K562 (cell line): ENCODE data around the gene ITSN1. TPM values are rescaled to one million over a fixed set of nuclear protein-coding genes. Genes with fewer than 3 reads are reported as not detected.

ENCODE experiments used
- ATAC-seq: fragments of 200-7000 bp; cut with Tn5 transposase; 3 replicates; pipeline ENCODE4 v1.9.1; 2020; ENCODE audit warnings: moderate library complexity
- BruUV-seq: library from RNA; stranded (reverse); fragments of 400-500 nt; replicated peaks from 2 replicates; lab custom pipeline; 2021; lab: Mats Ljungman, UMichigan
- CTCF ChIA-PET: fragments of 300-600 bp; formaldehyde crosslinking; extraction: SDS; loops from one replicate; lab custom pipeline; 2021; ENCODE audit warnings: low intra/inter-chr PET ratio; lab: Yijun Ruan, JAX
- POLR2A ChIA-PET: fragments of 300-600, 350-650 bp; sonication (Branson Sonifier 250); formaldehyde crosslinking; extraction: SDS; loops from one replicate; lab custom pipeline; 2021; ENCODE audit warnings: antibody characterized with exemption, inconsistent platforms; lab: Yijun Ruan, JAX
- DNase-seq, 4 experiments: peaks; one replicate each; pipeline versions ENCODE4 v3.0.0 to v3.0.0-alpha.2; 2011 to 2018; ENCODE audit warnings: low spot score in 3 of 4, mixed read lengths in 3 of 4; ENCODE audit errors: extremely low read depth in 1 of 4
- FAIRE-seq: peaks from 2 replicates; lab custom pipeline; 2011; peaks lifted over from hg19 to GRCh38; lab: Jason Lieb, UNC
- H2AFZ ChIP-seq: 2 replicates; pipeline ENCODE4 v1.6.0; 2011; ENCODE audit warnings: low read depth, low read length, control low read depth, inconsistent platforms
- H3K27ac ChIP-seq: fragments of 200-600 bp; 3 replicates; pipeline ENCODE4 v1.8.0; 2011; ENCODE audit warnings: low read depth, mild to moderate bottlenecking, control low read depth, inconsistent platforms, low read length, moderate library complexity, mixed read lengths; ENCODE audit errors: extremely low read depth
- H3K27me3 ChIP-seq, 2 experiments: fragments of 300-600 bp in 1 of 2; 2 replicates in 1 of 2; 3 replicates in 1 of 2; pipeline versions ENCODE4 v1.6.0 to v1.8.0; 2011; ENCODE audit warnings: inconsistent platforms in 2 of 2, low read length in 2 of 2, mild to moderate bottlenecking in 1 of 2, mixed read lengths in 1 of 2, moderate library complexity in 1 of 2; ENCODE audit not compliant: control insufficient read depth in 2 of 2, insufficient read depth in 2 of 2
- H3K36me3 ChIP-seq: fragments of 300-600 bp; 3 replicates; pipeline ENCODE4 v1.8.0; 2011; ENCODE audit warnings: mild to moderate bottlenecking, low read length, inconsistent platforms; ENCODE audit not compliant: control insufficient read depth, insufficient read depth
- H3K4me1 ChIP-seq, 2 experiments: fragments of 200-600 bp in 1 of 2; replicated peaks in 1 of 2; 2 replicates in 1 of 2; 3 replicates in 1 of 2; pipeline versions ENCODE4 v1.5.1 to v1.8.0; 2011; ENCODE audit warnings: inconsistent platforms in 2 of 2, low read length in 2 of 2, mild to moderate bottlenecking in 1 of 2, mixed read lengths in 1 of 2, moderate library complexity in 1 of 2; ENCODE audit not compliant: control insufficient read depth in 2 of 2, insufficient read depth in 2 of 2
- H3K4me2 ChIP-seq: 2 replicates; pipeline ENCODE4 v1.6.1; 2011; ENCODE audit warnings: low read length, control low read depth, inconsistent platforms, mixed read lengths; ENCODE audit not compliant: insufficient read depth
- H3K4me3 ChIP-seq: fragments of 200-600 bp; sonication (generic), shearing (Covaris generic); 2 replicates; pipeline ENCODE4 v1.5.1; 2016; ENCODE audit warnings: control low read depth, inconsistent platforms
- H3K79me2 ChIP-seq: fragments of 200-600 bp; 3 replicates; pipeline ENCODE4 v1.8.0; 2011; ENCODE audit warnings: low read length, inconsistent platforms; ENCODE audit not compliant: control insufficient read depth, insufficient read depth
- H3K9ac ChIP-seq, 2 experiments: 2 replicates each; pipeline versions ENCODE4 v1.6.0 to v1.6.1; 2011; ENCODE audit warnings: low read depth in 2 of 2, low read length in 2 of 2, control low read depth in 1 of 2, inconsistent platforms in 1 of 2, mild to moderate bottlenecking in 1 of 2, mixed read lengths in 1 of 2; ENCODE audit not compliant: insufficient read depth in 1 of 2
- H3K9me1 ChIP-seq: one replicate; pipeline ENCODE4 v1.6.0; 2011; ENCODE audit warnings: inconsistent platforms, mild to moderate bottlenecking, low read length, moderate library complexity; ENCODE audit not compliant: control insufficient read depth, insufficient read depth
- H3K9me3 ChIP-seq: replicated peaks from 2 replicates; pipeline ENCODE4 v1.5.1; 2011; ENCODE audit warnings: low read depth, low read length, inconsistent platforms; ENCODE audit not compliant: control insufficient read depth, insufficient read depth
- H4K20me1 ChIP-seq: replicated peaks from 2 replicates; pipeline ENCODE4 v1.6.1; 2011; ENCODE audit warnings: low read length, inconsistent platforms, mixed read lengths; ENCODE audit not compliant: control insufficient read depth, insufficient read depth
- ARID2 ChIP-seq: fragments of 450-650 bp; IDR thresholded peaks from 2 replicates; pipeline ENCODE4 v1.6.1; 2017; ENCODE audit warnings: antibody characterized with exemption, mild to moderate bottlenecking
- HDGF ChIP-seq: fragments of 450-650 bp; IDR thresholded peaks from 2 replicates; pipeline ENCODE4 v1.6.1; 2016
- HLTF ChIP-seq: fragments of 450-650 bp; IDR thresholded peaks from 2 replicates; pipeline ENCODE4 v1.6.1; 2016
- PHB ChIP-seq: fragments of 250-450 bp; sonication (Bioruptor Pico); IDR thresholded peaks from 2 replicates; pipeline ENCODE4 v1.5.0; 2021
- POLR2H ChIP-seq: IDR thresholded peaks from 2 replicates; pipeline ENCODE4 v1.6.1; 2016; ENCODE audit warnings: missing genetic modification characterization, low read depth, mild to moderate bottlenecking, control low read depth, missing compliant biosample characterization, moderate library complexity
- RCOR1 ChIP-seq, 2 experiments: IDR thresholded peaks; 2 replicates each; pipeline ENCODE4 v1.6.1; 2012; ENCODE audit warnings: low read depth in 2 of 2, low read length in 2 of 2, borderline replicate concordance in 1 of 2, improper control_type of control experiment in 1 of 2
- SIN3B ChIP-seq: fragments of 450-650 bp; IDR thresholded peaks from 2 replicates; pipeline ENCODE4 v1.6.1; 2017; ENCODE audit warnings: low read depth, mild to moderate bottlenecking, moderate library complexity
- ZNF133 ChIP-seq: fragments of 250-450 bp; sonication (Bioruptor Pico); IDR thresholded peaks from 2 replicates; pipeline ENCODE4 v1.4.0; 2020; ENCODE audit warnings: mild to moderate bottlenecking
- ZNF174 ChIP-seq: fragments of 250-450 bp; sonication (Bioruptor Pico); IDR thresholded peaks from 2 replicates; pipeline ENCODE4 v1.4.0; 2020; ENCODE audit warnings: mild to moderate bottlenecking
- WGBS: fragments of 100-300 bp; shearing (Covaris generic); methylation state at CpG from one replicate; pipeline ENCODE4 v1.1.6; 2016; ENCODE audit warnings: low coverage, mixed read lengths; ENCODE audit not compliant: insufficient coverage; ENCODE audit errors: missing lambda C conversion rate; 5-methylcytosine and 5-hydroxymethylcytosine counted together
- in situ Hi-C: fragments of 300-500 bp; cut with MboI; formaldehyde crosslinking; loops from 4 replicates; pipeline ENCODE4 v1.15.0; 2018; ENCODE audit warnings: inconsistent platforms, mixed read lengths
- intact Hi-C: fragments of 100-400 bp; cut with micrococcal nuclease; formaldehyde crosslinking; loops from 2 replicates; pipeline ENCODE4 v1.14.2; 2022
- polyA plus RNA-seq, 8 experiments: library from polyadenylated mRNA; depleted of rRNA in 4 of 8; stranded (reverse) in 5 of 8; unstranded in 3 of 8; fragments of >200 nt; fragmentation: Nextera tagmentation in 2 of 8; fragmentation: Illumina TruSeq in 1 of 8; extraction: Ambion mirVana in 2 of 8; extraction: Trizol in 1 of 8; gene quantifications; 2 replicates each; pipeline versions ENCODE4 v1.2.1 to v1.2.3, GENCODE V29; 2011 to 2014; ENCODE audit warnings: inconsistent platforms in 1 of 8, missing spikeins in 1 of 8
- total RNA-seq, 7 experiments: library from RNA; depleted of rRNA in 6 of 7; stranded (reverse); fragments of >200 nt in 6 of 7; fragmentation: Illumina TruSeq in 2 of 7; extraction: Trizol in 2 of 7; gene quantifications; 2 replicates each; pipeline versions ENCODE4 v1.2.1 to v1.2.3, GENCODE V29; 2011 to 2021; ENCODE audit warnings: low replicate concordance in 1 of 7
- TF ChIP-seq, protein P1 (sequence below): fragments of 250-450 bp; sonication (Bioruptor Pico); IDR thresholded peaks from 2 replicates; pipeline ENCODE4 v1.5.0; 2021
- TF ChIP-seq, protein P2 (sequence below): fragments of 250-450 bp; sonication (Bioruptor Pico); IDR thresholded peaks from 2 replicates; pipeline ENCODE4 v1.8.0; 2021; ENCODE audit warnings: moderate library complexity, mild to moderate bottlenecking, inconsistent platforms
- TF ChIP-seq, protein P3 (sequence below): fragments of 450-650 bp; IDR thresholded peaks from 2 replicates; pipeline ENCODE4 v1.6.1; 2018; ENCODE audit warnings: mild to moderate bottlenecking, low read depth; ENCODE audit not compliant: partially characterized antibody

Gene ITSN1
- total and polyA plus RNA-seq, 9 of the 15 experiments (the other 6 are each of a cell fraction or from before 2014, with no cell fraction given) = 1.1 to 12.6 (median 4.8) TPM

DNA sequence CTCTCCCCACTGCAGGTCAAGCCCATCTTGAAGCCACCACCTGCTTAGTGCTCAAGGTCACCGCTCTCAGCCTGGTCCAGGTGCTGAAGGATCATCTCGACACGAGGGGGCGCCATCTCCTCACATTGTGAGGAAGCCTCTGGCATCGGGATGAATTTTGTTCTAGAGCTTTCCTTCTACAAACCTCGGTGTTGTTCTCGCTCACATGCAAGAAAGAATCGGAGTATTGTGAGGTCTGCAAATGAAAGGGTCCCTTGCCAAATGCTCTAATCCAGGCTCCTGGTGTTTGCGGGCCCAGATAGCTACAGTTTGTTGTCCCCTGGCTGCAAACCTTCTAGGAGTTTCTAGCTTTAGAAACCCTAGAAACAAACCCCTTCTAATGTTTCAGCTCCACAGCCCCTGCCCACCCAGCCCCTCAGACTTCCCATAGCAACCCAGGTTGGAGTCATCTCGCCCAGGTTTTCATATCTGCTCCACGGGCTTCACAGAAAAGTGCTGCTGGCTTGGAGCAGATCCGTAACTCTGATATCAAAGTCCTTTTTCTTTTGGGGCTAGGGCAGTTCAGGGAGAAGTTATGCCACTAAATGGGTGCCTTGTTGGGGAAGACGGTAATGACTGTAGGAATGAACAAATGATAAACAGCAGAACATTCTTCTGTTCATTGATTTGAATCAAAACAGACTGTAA, 281.9 kb downstream of the ITSN1 start (continued):
- TF ChIP-seq, protein P1, sequence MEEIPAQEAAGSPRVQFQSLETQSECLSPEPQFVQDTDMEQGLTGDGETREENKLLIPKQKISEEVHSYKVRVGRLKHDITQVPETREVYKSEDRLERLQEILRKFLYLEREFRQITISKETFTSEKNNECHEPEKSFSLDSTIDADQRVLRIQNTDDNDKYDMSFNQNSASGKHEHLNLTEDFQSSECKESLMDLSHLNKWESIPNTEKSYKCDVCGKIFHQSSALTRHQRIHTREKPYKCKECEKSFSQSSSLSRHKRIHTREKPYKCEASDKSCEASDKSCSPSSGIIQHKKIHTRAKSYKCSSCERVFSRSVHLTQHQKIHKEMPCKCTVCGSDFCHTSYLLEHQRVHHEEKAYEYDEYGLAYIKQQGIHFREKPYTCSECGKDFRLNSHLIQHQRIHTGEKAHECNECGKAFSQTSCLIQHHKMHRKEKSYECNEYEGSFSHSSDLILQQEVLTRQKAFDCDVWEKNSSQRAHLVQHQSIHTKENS (CRISPR knock-in tag) = no peak

DNA sequence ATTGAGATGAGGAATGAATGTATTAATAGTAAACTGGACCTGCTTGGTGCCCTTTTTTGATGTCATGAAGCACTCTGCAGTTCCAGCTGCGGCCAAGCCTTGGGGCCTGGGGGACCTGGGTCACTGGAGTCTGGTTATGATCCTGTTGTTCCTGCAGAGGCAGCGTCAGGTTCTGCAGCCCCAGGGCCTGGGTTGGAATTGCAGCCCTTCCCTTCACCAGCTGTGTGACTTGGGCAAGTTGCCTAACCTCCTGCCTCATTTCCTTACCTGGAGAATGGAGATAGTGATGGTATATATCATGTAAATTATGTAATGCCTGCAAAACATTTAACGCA, 282.4 kb downstream of the ITSN1 start:
- Histone ChIP-seq H2AFZ (peak overlapping the region; percentile 72; the same call in 1 of the 2 replicates), H3K9ac (no peak overlapping the region), H3K79me2 (no peaks in the 10 kb centered on the region), H3K4me1 (peaks cover 0 to 3% of the 10 kb centered on the region in 2 experiments; a peak in 1 of 5 replicates), H4K20me1 (no peaks in the 10 kb centered on the region), H3K27ac (no peak overlapping the region), H3K4me2 (no peak overlapping the region), H3K27me3 (peaks cover 0 to 6% of the 10 kb centered on the region in 2 experiments; a peak in 1 of 5 replicates), H3K36me3 (no peaks in the 10 kb centered on the region), H3K4me3 (no peak overlapping the region), H3K9me1 (no peaks in the 10 kb centered on the region), H3K9me3 (no peaks in the 10 kb centered on the region)
- BruUV-seq = no TSS peak
- TF ChIP-seq, protein P2, sequence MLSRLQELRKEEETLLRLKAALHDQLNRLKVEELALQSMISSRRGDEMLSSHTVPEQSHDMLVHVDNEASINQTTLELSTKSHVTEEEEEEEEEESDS = no peak
- TF ChIP-seq POLR2H (tag) (no peak), PHB (CRISPR knock-in tag) (no peak), ZNF133 (no peak), ZNF174 (no peak), HLTF (no peak), ARID2 (no peak), RCOR1 (IDR thresholded peaks at IDR 0.05; ENCODE audit: borderline replicate concordance in 1 of 2, low read depth in 2 of 2, low read length in 2 of 2) (no peak), HDGF (no peak), SIN3B (no peak)
- TF ChIP-seq, protein P3, sequence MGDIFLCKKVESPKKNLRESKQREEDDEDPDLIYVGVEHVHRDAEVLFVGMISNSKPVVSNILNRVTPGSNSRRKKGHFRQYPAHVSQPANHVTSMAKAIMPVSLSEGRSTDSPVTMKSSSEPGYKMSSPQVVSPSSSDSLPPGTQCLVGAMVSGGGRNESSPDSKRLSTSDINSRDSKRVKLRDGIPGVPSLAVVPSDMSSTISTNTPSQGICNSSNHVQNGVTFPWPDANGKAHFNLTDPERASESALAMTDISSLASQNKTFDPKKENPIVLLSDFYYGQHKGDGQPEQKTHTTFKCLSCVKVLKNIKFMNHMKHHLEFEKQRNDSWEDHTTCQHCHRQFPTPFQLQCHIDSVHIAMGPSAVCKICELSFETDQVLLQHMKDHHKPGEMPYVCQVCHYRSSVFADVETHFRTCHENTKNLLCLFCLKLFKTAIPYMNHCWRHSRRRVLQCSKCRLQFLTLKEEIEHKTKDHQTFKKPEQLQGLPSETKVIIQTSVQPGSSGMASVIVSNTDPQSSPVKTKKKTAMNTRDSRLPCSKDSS = no peak
- intact Hi-C loops (loop anchor here (5.0 kb wide), 2 partner anchors 148 to 318 kb away; partner anchors contain the start of genes MRPS6 and SLC5A3), in situ Hi-C loops (loop anchor here (5.0 to 10.0 kb wide), 5 partner anchors 140 to 710 kb away; no protein-coding TSS in a partner anchor)
- ATAC-seq (peak; percentile 50; the same call in 2 of the 3 replicates), DNase-seq (peak in 1 of 4 experiments; percentile 13), FAIRE-seq (no peak)
- POLR2A ChIA-PET = interaction anchor here (1.2 to 2.7 kb wide), 4 partner anchors 12 to 424 kb away, joined by 3 to 21 read pairs (median 4); no protein-coding TSS in a partner anchor
- 52% methylated on average over 3 of the region's 3 CpGs for WGBS
- CTCF ChIA-PET = interaction anchor here (1.0 to 3.5 kb wide), 8 partner anchors 294 to 705 kb away, joined by 3 to 36 read pairs (median 6); no protein-coding TSS in a partner anchor
